CD4-positive, alpha-beta memory T cell (primary cell): ENCODE results near the gene RIPOR1. TPM values are rescaled to one million over a fixed set of nuclear protein-coding genes. Genes with fewer than 3 reads are reported as not detected.

Experiments
- CTCF ChIA-PET: fragments of 350-600 bp; sonication (Branson Sonifier 250); formaldehyde crosslinking; loops from one replicate; lab custom pipeline; 2021; ENCODE audit warnings: inconsistent platforms; ENCODE audit not compliant: partially characterized antibody; lab: Charles Lee
- POLR2A ChIA-PET: fragments of 350-600 bp; sonication (Branson Sonifier 250); formaldehyde crosslinking; loops from one replicate; lab custom pipeline; 2021; ENCODE audit not compliant: partially characterized antibody; lab: Charles Lee
- DNase-seq, 5 donors: peaks; one replicate each; pipeline versions ENCODE4 v3.0.0 to v3.0.0-alpha.2; 2020 to 2022; ENCODE audit warnings: mixed read lengths in 1 of 5
- H3K27ac ChIP-seq: one replicate; pipeline ENCODE4 v1.7.0; 2013; ENCODE audit warnings: low read depth, low read length
- H3K27me3 ChIP-seq: 2 replicates; pipeline ENCODE4 v1.7.0; 2013; ENCODE audit warnings: mild to moderate bottlenecking, low read length, moderate library complexity; ENCODE audit not compliant: insufficient read depth
- H3K36me3 ChIP-seq: 2 replicates; pipeline ENCODE4 v1.7.0; 2013; ENCODE audit warnings: mild to moderate bottlenecking, low read length, moderate library complexity; ENCODE audit not compliant: insufficient read depth
- H3K4me1 ChIP-seq: 2 replicates; pipeline ENCODE4 v1.7.0; 2013; ENCODE audit warnings: mild to moderate bottlenecking, low read length, moderate library complexity; ENCODE audit not compliant: insufficient read depth
- H3K4me3 ChIP-seq, 2 donors: one replicate each; pipeline ENCODE4 v1.7.0; 2013; ENCODE audit warnings: low read length in 2 of 2, mild to moderate bottlenecking in 1 of 2
- H3K9me3 ChIP-seq, 2 donors: one replicate each; pipeline ENCODE4 v1.7.0; 2013; ENCODE audit warnings: low read length in 2 of 2, control low read depth in 1 of 2; ENCODE audit not compliant: control insufficient read depth in 1 of 2
- H3K27ac Mint-ChIP-seq, 7 donors: one replicate each; pipeline ENCODE4 v1.8.0; 2020 to 2021; ENCODE audit warnings: mixed read lengths in 7 of 7, mild to moderate bottlenecking in 6 of 7, inconsistent platforms in 3 of 7, moderate library complexity in 3 of 7
- H3K27me3 Mint-ChIP-seq, 2 donors: one replicate each; pipeline ENCODE4 v1.8.0; 2020 to 2021; ENCODE audit warnings: mixed read lengths in 2 of 2
- H3K36me3 Mint-ChIP-seq, 2 donors: one replicate each; pipeline ENCODE4 v1.8.0; 2020 to 2021; ENCODE audit warnings: mixed read lengths in 2 of 2, inconsistent platforms in 1 of 2, mild to moderate bottlenecking in 1 of 2
- H3K4me1 Mint-ChIP-seq, 4 donors: one replicate each; pipeline ENCODE4 v1.8.0; 2020 to 2021; ENCODE audit warnings: mixed read lengths in 4 of 4, mild to moderate bottlenecking in 1 of 4
- H3K4me3 Mint-ChIP-seq, 8 donors: one replicate each; pipeline ENCODE4 v1.8.0; 2020 to 2021; ENCODE audit warnings: mixed read lengths in 8 of 8, mild to moderate bottlenecking in 7 of 8, moderate library complexity in 6 of 8, inconsistent platforms in 3 of 8
- H3K9me3 Mint-ChIP-seq, 8 donors: one replicate each; pipeline ENCODE4 v1.8.0; 2020 to 2021; ENCODE audit warnings: mixed read lengths in 8 of 8, mild to moderate bottlenecking in 5 of 8, inconsistent platforms in 3 of 8, moderate library complexity in 1 of 8
- intact Hi-C: fragments of 100-400 bp; cut with micrococcal nuclease; formaldehyde crosslinking; loops from one replicate; pipeline ENCODE4 v1.15.1; 2023
- polyA plus RNA-seq, 2 donors: library from polyadenylated mRNA; unstranded; fragments of 300-500 nt; fragmentation: Illumina TruSeq; gene quantifications; one replicate each; pipeline ENCODE4 v1.2.3, GENCODE V29; 2021
- total RNA-seq, 2 experiments: library from RNA; stranded (reverse); gene quantifications; one replicate each; pipeline ENCODE4 v1.2.3, GENCODE V29; 2021

Gene RIPOR1
- total and polyA plus RNA-seq, 4 experiments from 2014 or later, result 0.75 to 53.8 (median 26.9) TPM

DNA sequence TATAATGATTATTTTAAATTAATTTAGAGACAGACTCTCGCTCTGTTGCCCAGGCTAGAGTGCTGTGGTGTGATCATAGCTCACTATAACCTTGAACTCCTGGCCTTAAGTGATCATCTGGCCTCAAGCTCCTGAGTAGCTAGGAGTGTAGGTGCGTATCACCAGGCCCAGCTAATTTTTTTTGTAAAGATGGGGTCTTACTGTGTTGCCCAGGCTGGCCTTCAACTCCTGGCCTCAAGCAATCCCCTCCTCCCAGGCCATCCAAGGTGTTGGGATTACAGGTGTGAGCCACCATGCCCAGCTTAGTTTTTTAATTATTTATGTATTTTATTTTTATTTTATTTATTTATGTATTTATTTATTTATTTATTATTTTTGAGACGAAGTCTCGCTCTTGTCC is 51.6 kb downstream of the RIPOR1 start:
- H3K4me1 ChIP-seq, result peaks cover 11% of the 10 kb centered on the region
- no peaks in the 10 kb centered on the region for H3K27me3 Mint-ChIP-seq
- H3K27ac ChIP-seq, result no peak overlapping the region
- H3K4me1 Mint-ChIP-seq, result peaks cover 15 to 31% (median 22%) of the 10 kb centered on the region in 4 donors
- intact Hi-C loops, result no loop called here
- no peaks in the 10 kb centered on the region for H3K9me3 Mint-ChIP-seq
- H3K36me3 ChIP-seq, result peaks cover 1% of the 10 kb centered on the region
- ChIA-PET CTCF (interaction anchor here (1.0 to 3.2 kb wide), 2 partner anchors 16 to 33 kb away, joined by 4 to 12 read pairs; no protein-coding TSS in a partner anchor), POLR2A (interaction anchor here (1.4 kb wide), 1 partner anchor 17 kb away, joined by 3 read pairs; the partner anchor contains the start of gene CTCF)
- H3K4me3 ChIP-seq, result no peak overlapping the region
- DNase-seq, result no peak
- H3K9me3 ChIP-seq, result no peaks in the 10 kb centered on the region
- H3K36me3 Mint-ChIP-seq, result peaks cover 8 to 29% of the 10 kb centered on the region in 2 donors
- no peak overlapping the region for H3K4me3 Mint-ChIP-seq
- H3K27me3 ChIP-seq, result no peaks in the 10 kb centered on the region
- peak overlapping the region in 2 of 7 donors; percentile 5 to 26 for H3K27ac Mint-ChIP-seq

DNA sequence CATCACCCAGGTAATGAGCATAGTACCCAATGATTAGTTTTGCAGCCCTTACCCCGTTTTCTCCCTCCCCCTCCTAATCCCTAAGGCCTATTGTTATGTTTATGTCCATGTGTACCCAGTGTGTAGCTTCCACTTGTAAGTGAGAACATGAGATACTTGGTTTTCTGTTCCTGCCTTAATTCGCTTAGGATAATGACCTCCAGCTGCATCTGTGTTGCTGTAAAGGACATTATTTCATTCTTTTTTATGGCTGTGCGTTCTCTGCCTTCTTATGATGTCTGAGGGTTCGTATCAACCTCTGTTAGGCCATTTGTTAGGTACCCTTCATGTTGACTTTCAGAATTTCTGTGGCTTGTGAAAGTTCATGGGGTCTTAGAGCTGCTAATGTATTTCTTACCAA is 64.7 kb downstream of the RIPOR1 start:
- H3K4me1 Mint-ChIP-seq, result peaks cover 28 to 54% (median 34%) of the 10 kb centered on the region in 4 donors

GRCh38 chr16:67593701-67594100 is 65.1 kb downstream of the RIPOR1 start:
- H3K4me3 ChIP-seq, result no peak overlapping the region
- H3K9me3 Mint-ChIP-seq, result no peaks in the 10 kb centered on the region
- intact Hi-C loops, result no loop called here
- ChIA-PET POLR2A (no interaction called here), CTCF (interaction anchor here (2.8 to 4.7 kb wide), 2 partner anchors 46 to 51 kb away, joined by 10 to 23 read pairs; partner anchors contain the start of gene CARMIL2)
- no peaks in the 10 kb centered on the region for H3K9me3 ChIP-seq
- peaks cover 28% of the 10 kb centered on the region for H3K4me1 ChIP-seq
- DNase-seq, result no peak
- H3K27me3 ChIP-seq, result no peaks in the 10 kb centered on the region
- no peak overlapping the region for H3K27ac ChIP-seq
- H3K4me3 Mint-ChIP-seq, result no peak overlapping the region
- H3K36me3 Mint-ChIP-seq, result peaks cover 5 to 29% of the 10 kb centered on the region in 2 donors
- H3K4me1 Mint-ChIP-seq, result peaks cover 28 to 54% (median 34%) of the 10 kb centered on the region in 4 donors
- peak overlapping the region in 5 of 7 donors; percentile 2 to 74 (median 47) for H3K27ac Mint-ChIP-seq
- H3K36me3 ChIP-seq, result peaks cover 6% of the 10 kb centered on the region
- H3K27me3 Mint-ChIP-seq, result no peaks in the 10 kb centered on the region

More for the DNA sequence above, 64.7 kb downstream of the RIPOR1 start:
- no peaks in the 10 kb centered on the region for H3K9me3 ChIP-seq
- H3K4me3 ChIP-seq, result no peak overlapping the region
- Mint-ChIP-seq H3K27me3 (no peaks in the 10 kb centered on the region), H3K36me3 (peaks cover 5 to 29% of the 10 kb centered on the region in 2 donors), H3K27ac (peak overlapping the region in 4 of 7 donors; percentile 2 to 74 (median 38)), H3K4me3 (no peak overlapping the region), H3K9me3 (no peaks in the 10 kb centered on the region)
- no peak overlapping the region for H3K27ac ChIP-seq
- peaks cover 7% of the 10 kb centered on the region for H3K36me3 ChIP-seq
- CTCF ChIA-PET, result interaction anchor here (2.8 to 4.7 kb wide), 2 partner anchors 46 to 52 kb away, joined by 10 to 23 read pairs; partner anchors contain the start of gene CARMIL2
- POLR2A ChIA-PET, result no interaction called here
- intact Hi-C loops, result no loop called here
- peaks cover 28% of the 10 kb centered on the region for H3K4me1 ChIP-seq
- no peaks in the 10 kb centered on the region for H3K27me3 ChIP-seq
- no peak for DNase-seq

DNA sequence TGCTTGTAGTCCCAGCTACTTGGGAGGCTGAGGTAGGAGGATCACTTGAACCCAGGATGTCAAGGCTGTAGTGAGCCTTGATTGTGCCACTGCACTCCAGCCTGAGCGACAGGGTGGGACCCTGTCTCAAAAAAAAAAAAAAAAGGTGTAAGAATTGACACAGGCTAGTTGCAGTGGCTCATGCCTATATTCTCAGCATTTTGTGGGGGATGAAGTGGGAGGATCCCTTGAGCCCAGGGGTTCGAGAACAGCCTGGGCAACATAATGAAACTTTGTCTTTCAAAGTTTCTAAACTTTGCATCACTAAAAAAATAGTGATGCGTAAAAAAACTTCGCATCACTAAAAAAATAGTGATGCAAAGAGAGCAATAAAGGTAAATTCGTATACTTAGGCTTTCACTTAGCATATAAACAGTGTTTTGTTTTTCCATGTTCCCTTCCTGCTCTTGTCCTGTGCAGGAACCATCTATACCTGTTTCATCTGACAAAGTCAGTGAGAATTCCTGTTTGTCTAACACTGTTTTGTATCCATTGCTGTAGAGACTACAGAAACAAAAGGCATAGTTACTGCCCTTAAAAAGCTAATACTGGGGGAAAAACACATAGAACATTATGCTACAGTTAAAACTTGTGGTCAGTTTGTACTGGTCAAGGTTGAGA is 65.8 kb downstream of the RIPOR1 start:
- H3K27ac Mint-ChIP-seq, result peak overlapping the region; percentile 2 to 79 (median 63)
- DNase-seq, result no peak
- H3K4me3 ChIP-seq, result no peak overlapping the region
- H3K36me3 Mint-ChIP-seq, result peaks cover 5 to 29% of the 10 kb centered on the region in 2 donors
- ChIA-PET POLR2A (interaction anchor here (1.1 kb wide), 1 partner anchor 32 kb away, joined by 4 read pairs; the partner anchor contains the start of gene CTCF), CTCF (interaction anchor here (1.1 to 4.7 kb wide), 4 partner anchors 11 to 73 kb away, joined by 3 to 23 read pairs (median 8); partner anchors contain the start of gene CARMIL2)
- no peaks in the 10 kb centered on the region for H3K27me3 ChIP-seq
- intact Hi-C loops, result no loop called here
- peak overlapping the region in 1 of 8 donors; percentile 44 for H3K4me3 Mint-ChIP-seq
- H3K9me3 ChIP-seq, result no peaks in the 10 kb centered on the region
- peaks cover 30 to 60% (median 37%) of the 10 kb centered on the region in 4 donors for H3K4me1 Mint-ChIP-seq
- H3K36me3 ChIP-seq, result peaks cover 5% of the 10 kb centered on the region
- no peaks in the 10 kb centered on the region for H3K27me3 Mint-ChIP-seq
- H3K27ac ChIP-seq, result no peak overlapping the region
- no peaks in the 10 kb centered on the region for H3K9me3 Mint-ChIP-seq
- H3K4me1 ChIP-seq, result peaks cover 28% of the 10 kb centered on the region

GRCh38 chr16:67594956-67595355 is 66.3 kb downstream of the RIPOR1 start:
- CTCF ChIA-PET, result interaction anchor here (0.6 to 4.7 kb wide), 6 partner anchors 11 to 449 kb away, joined by 3 to 23 read pairs (median 5); partner anchors contain the start of gene CARMIL2
- intact Hi-C loops, result no loop called here
- no peak overlapping the region for H3K27ac ChIP-seq
- H3K4me1 ChIP-seq, result peaks cover 28% of the 10 kb centered on the region
- H3K4me3 ChIP-seq, result no peak overlapping the region
- no peaks in the 10 kb centered on the region for H3K9me3 ChIP-seq
- POLR2A ChIA-PET, result interaction anchor here (1.0 to 1.1 kb wide), 2 partner anchors 32 to 48 kb away, joined by 4 read pairs; partner anchors contain the start of gene CTCF
- no peaks in the 10 kb centered on the region for H3K36me3 ChIP-seq
- peaks cover 5 to 28% of the 10 kb centered on the region in 2 donors for H3K36me3 Mint-ChIP-seq
- H3K9me3 Mint-ChIP-seq, result no peaks in the 10 kb centered on the region
- no peak for DNase-seq
- H3K4me3 Mint-ChIP-seq, result no peak overlapping the region
- H3K4me1 Mint-ChIP-seq, result peaks cover 34 to 66% (median 41%) of the 10 kb centered on the region in 4 donors
- H3K27me3 Mint-ChIP-seq, result no peaks in the 10 kb centered on the region
- peak overlapping the region in 6 of 7 donors; percentile 2 to 86 (median 52) for H3K27ac Mint-ChIP-seq
- no peaks in the 10 kb centered on the region for H3K27me3 ChIP-seq

Other genes with a start within 250 kb of the RIPOR1 start
- 10 to 100 TPM; 17.3 to 24.0 TPM for gene PLEKHG4, start 249.3 kb upstream of the RIPOR1 start, total RNA-seq
- 1 to 10 TPM; 4.3 to 4.9 TPM for gene PLEKHG4, start 249.3 kb upstream of the RIPOR1 start, polyA plus RNA-seq
- gene KCTD19, start 202.1 kb upstream of the RIPOR1 start, total RNA-seq, result not detected
- under 1 TPM in 1 of 2 donors, not detected in 1; 0.10 TPM for gene KCTD19, start 202.1 kb upstream of the RIPOR1 start, polyA plus RNA-seq
- gene LRRC36, start 202.0 kb upstream of the RIPOR1 start, total RNA-seq, result not detected
- gene LRRC36, start 202.0 kb upstream of the RIPOR1 start, polyA plus RNA-seq, result not detected
- gene TPPP3, start 135.3 kb upstream of the RIPOR1 start, total RNA-seq, result not detected
- gene TPPP3, start 135.3 kb upstream of the RIPOR1 start, polyA plus RNA-seq, result not detected
- not detected for gene ZDHHC1, start 112.4 kb upstream of the RIPOR1 start, total RNA-seq
- not detected for gene ZDHHC1, start 112.4 kb upstream of the RIPOR1 start, polyA plus RNA-seq
- not detected for gene HSD11B2, start 97.7 kb upstream of the RIPOR1 start, total RNA-seq
- gene HSD11B2, start 97.7 kb upstream of the RIPOR1 start, polyA plus RNA-seq, result under 1 TPM in 1 of 2 donors, not detected in 1; 0.29 TPM
- gene ATP6V0D1, start 47.7 kb upstream of the RIPOR1 start, total RNA-seq, result 10 to 100 TPM; 42.8 to 49.0 TPM
- 100 to 1,000 TPM in 1 of 2 donors, 10 to 100 TPM in 1; 92.8 to 133 TPM for gene ATP6V0D1, start 47.7 kb upstream of the RIPOR1 start, polyA plus RNA-seq
- gene AGRP, start 45.3 kb upstream of the RIPOR1 start, total RNA-seq, result not detected
- gene AGRP, start 45.3 kb upstream of the RIPOR1 start, polyA plus RNA-seq, result not detected
- 10 to 100 TPM; 69.8 to 72.5 TPM for gene CTCF, start 33.7 kb downstream of the RIPOR1 start, total RNA-seq
- 10 to 100 TPM; 26.5 to 85.7 TPM for gene CTCF, start 33.7 kb downstream of the RIPOR1 start, polyA plus RNA-seq
- 100 to 1,000 TPM; 194 to 195 TPM for gene CARMIL2, start 116.3 kb downstream of the RIPOR1 start, total RNA-seq
- gene CARMIL2, start 116.3 kb downstream of the RIPOR1 start, polyA plus RNA-seq, result 10 to 100 TPM in 1 of 2 donors, 1 to 10 TPM in 1; 7.5 to 36.3 TPM
- gene ACD, start 131.4 kb downstream of the RIPOR1 start, total RNA-seq, result 10 to 100 TPM; 49.6 to 50.6 TPM
- gene ACD, start 131.4 kb downstream of the RIPOR1 start, polyA plus RNA-seq, result 10 to 100 TPM; 33.3 to 48.5 TPM
- 1 to 10 TPM; 7.4 to 8.8 TPM for gene PARD6A, start 132.1 kb downstream of the RIPOR1 start, total RNA-seq
- 10 to 100 TPM; 17.8 to 26.5 TPM for gene PARD6A, start 132.1 kb downstream of the RIPOR1 start, polyA plus RNA-seq
- gene ENKD1, start 137.9 kb downstream of the RIPOR1 start, total RNA-seq, result 1 to 10 TPM; 6.7 to 7.7 TPM
- gene ENKD1, start 137.9 kb downstream of the RIPOR1 start, polyA plus RNA-seq, result 1 to 10 TPM; 1.1 to 2.4 TPM
- gene C16orf86, start 138.0 kb downstream of the RIPOR1 start, total RNA-seq, result 1 to 10 TPM; 2.9 to 3.6 TPM
- 1 to 10 TPM; 4.1 TPM for gene C16orf86, start 138.0 kb downstream of the RIPOR1 start, polyA plus RNA-seq
- 10 to 100 TPM; 18.0 to 19.8 TPM for gene GFOD2, start 190.5 kb downstream of the RIPOR1 start, total RNA-seq
- 10 to 100 TPM; 10.8 to 19.2 TPM for gene GFOD2, start 190.5 kb downstream of the RIPOR1 start, polyA plus RNA-seq